ENCODE measurements around the gene SYT9. TPM values are rescaled to one million over a fixed set of nuclear protein-coding genes. Genes with fewer than 3 reads are reported as not detected.

The SYT9 gene
- total and polyA plus RNA-seq, 2 of the 8 experiments (the other 6 are each of a cell fraction or from before 2014, with no cell fraction given): 1.5 to 2.9 TPM

- Histone ChIP-seq H3K14ac (ENCODE audit: insufficient read length) (no peak overlapping the region), H4K91ac (replicated peaks; ENCODE audit: insufficient read length, low read length) (no peak overlapping the region), H3K9ac (replicated peaks in 1 of 4; ENCODE audit: extremely low read depth in 1 of 4, low read depth in 3 of 4, low read length in 3 of 4) (no peak overlapping the region), H4K8ac (ENCODE audit: extremely low read depth, insufficient read depth, low read length) (no peak overlapping the region), H3K27ac (ENCODE audit: low read depth, low read length) (no peak overlapping the region), H4K20me1 (replicated peaks in 1 of 2; ENCODE audit: control insufficient read depth in 1 of 2, insufficient read depth in 2 of 2, low read length in 2 of 2) (no peaks in the 10 kb centered on the region), H2BK15ac (ENCODE audit: low read length) (no peak overlapping the region), H3K4ac (replicated peaks; ENCODE audit: insufficient read length, low read depth, low read length) (no peak overlapping the region), H3K36me3 (ENCODE audit: control insufficient read depth in 2 of 4, insufficient read depth in 4 of 4, low read length in 3 of 4) (no peaks in the 10 kb centered on the region), H2BK120ac (replicated peaks; ENCODE audit: low read depth, low read length) (no peak overlapping the region), H3K9me3 (ENCODE audit: insufficient read depth in 2 of 2, low read depth in 1 of 2, low read length in 1 of 2) (no peaks in the 10 kb centered on the region), H3K79me1 (ENCODE audit: low read depth, low read length) (no peaks in the 10 kb centered on the region), H3K79me2 (ENCODE audit: control insufficient read depth in 1 of 2, insufficient read depth in 2 of 2, low read length in 2 of 2) (no peaks in the 10 kb centered on the region), H2AFZ (ENCODE audit: low read length) (no peak overlapping the region), H3K18ac (ENCODE audit: extremely low read depth, low read length) (no peak overlapping the region), H3K23ac (ENCODE audit: insufficient read length) (no peak overlapping the region), H3K4me2 (ENCODE audit: insufficient read depth in 1 of 2, low read depth in 2 of 2, low read length in 2 of 2) (no peak overlapping the region), H4K5ac (ENCODE audit: insufficient read length, low read depth, low read length) (no peak overlapping the region), H2BK20ac (ENCODE audit: low read length) (no peak overlapping the region), H3K4me3 (ENCODE audit: extremely low read depth in 1 of 4, insufficient read depth in 2 of 4, low read depth in 3 of 4, low read length in 4 of 4) (no peak overlapping the region), H3K4me1 (replicated peaks in 1 of 4; ENCODE audit: control insufficient read depth in 3 of 4, insufficient read depth in 4 of 4, low read length in 3 of 4) (peaks cover 0 to 5% (median 2%) of the 10 kb centered on the region in 4 experiments; a peak in 2 of 7 replicates), H3K27me3 (replicated peaks in 1 of 4; ENCODE audit: control insufficient read depth in 3 of 4, extremely low read depth in 1 of 4, insufficient read depth in 3 of 4, low read length in 3 of 4) (peaks cover 0 to 1% (median 0%) of the 10 kb centered on the region in 4 experiments; a peak in 1 of 7 replicates), H2BK12ac (ENCODE audit: low read depth, low read length) (no peak overlapping the region), H2AK5ac (ENCODE audit: low read depth, low read length) (no peak overlapping the region; the same call in 1 of the 2 replicates), H3K23me2 (ENCODE audit: low read depth, low read length) (no peaks in the 10 kb centered on the region), H3K56ac (replicated peaks; ENCODE audit: insufficient read length, low read depth, low read length) (no peak overlapping the region), H2BK5ac (ENCODE audit: low read depth, low read length) (no peak overlapping the region)
- 88% methylated on average over 2 of the region's 2 CpGs; no CpG with 5 or more reads in 1 of the 2 experiments for WGBS, 2 experiments (ENCODE audit: extremely low coverage in 1 of 2, insufficient coverage in 1 of 2, insufficient read length in 1 of 2, insufficient replicate concordance in 2 of 2, low coverage in 1 of 2, low lambda C conversion rate in 2 of 2, missing lambda C conversion rate in 1 of 2)
- DNase-seq (ENCODE audit: low read depth in 1 of 2, low spot score in 2 of 2) (no peak), FAIRE-seq (no peak)
- TF ChIP-seq TCF12 (IDR thresholded peaks at IDR 0.05; ENCODE audit: low read depth, low read length): no peak
- CTCF ChIA-PET (ENCODE audit: partially characterized antibody): interaction anchor here (1.0 to 1.2 kb wide), 2 partner anchors 8 to 78 kb away, joined by 3 read pairs; partner anchors contain the start of gene OLFML1
- POLR2A ChIA-PET (ENCODE audit: partially characterized antibody): interaction anchor here (0.6 kb wide), 1 partner anchor 60 kb away, joined by 3 read pairs; no protein-coding TSS in a partner anchor
Measured at GRCh38 chr11:7493670-7494069, 242.0 kb downstream of the SYT9 start.

Data from H1 (cell line).